SK-N-SH treated with all-trans-retinoic acid at 6 μM for 48 hours (cell line): ENCODE results near the gene GLRA1.

Source experiments
- POU6F1 ChIP-seq: fragments of 250-450 bp; sonication (Bioruptor Pico); IDR thresholded peaks from 2 replicates; pipeline ENCODE4 v1.8.0; 2021; ENCODE audit warnings: low read depth, mild to moderate bottlenecking, moderate library complexity, borderline replicate concordance
- PPARA ChIP-seq: fragments of 250-450 bp; sonication (Bioruptor Pico); IDR thresholded peaks from 2 replicates; pipeline ENCODE4 v1.5.0; 2020; ENCODE audit warnings: mild to moderate bottlenecking, borderline replicate concordance
- RARB ChIP-seq: fragments of 250-450 bp; sonication (Bioruptor Pico); IDR thresholded peaks from 2 replicates; pipeline ENCODE4 v1.8.0; 2021; ENCODE audit warnings: mild to moderate bottlenecking, moderate library complexity
- TSHZ2 ChIP-seq: fragments of 250-450 bp; sonication (Bioruptor Pico); IDR thresholded peaks from 2 replicates; pipeline ENCODE4 v1.5.0; 2020; ENCODE audit warnings: mild to moderate bottlenecking, moderate library complexity
- ZFP3 ChIP-seq: fragments of 250-450 bp; sonication (Bioruptor Pico); IDR thresholded peaks from 2 replicates; pipeline ENCODE4 v1.5.0; 2020; ENCODE audit warnings: mild to moderate bottlenecking, moderate library complexity
- TF ChIP-seq, protein P1 (sequence below): fragments of 250-450 bp; sonication (Bioruptor Pico); IDR thresholded peaks from 2 replicates; pipeline ENCODE4 v1.8.0; 2020; ENCODE audit warnings: mild to moderate bottlenecking, moderate library complexity, borderline replicate concordance

DNA sequence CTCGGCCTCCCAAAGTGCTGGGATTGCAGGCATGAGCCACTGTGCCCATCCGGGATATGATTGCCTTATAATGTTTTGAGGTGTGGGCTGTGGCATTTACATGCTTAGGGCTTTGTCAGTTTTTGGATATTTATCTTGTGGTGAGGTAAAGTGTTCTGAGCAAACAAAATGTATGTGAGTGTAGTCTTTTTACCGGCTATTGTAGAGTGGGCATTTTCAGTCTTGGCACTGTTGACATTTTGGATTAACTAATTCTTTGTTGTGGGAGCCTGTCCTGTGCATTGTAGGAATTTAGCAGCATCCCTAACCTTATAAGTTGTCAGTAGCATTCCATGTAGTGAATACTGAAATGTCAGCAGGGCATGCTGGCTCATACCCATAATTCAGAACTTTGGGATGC, 131.3 kb downstream of the GLRA1 start:
- TF ChIP-seq, protein P1, sequence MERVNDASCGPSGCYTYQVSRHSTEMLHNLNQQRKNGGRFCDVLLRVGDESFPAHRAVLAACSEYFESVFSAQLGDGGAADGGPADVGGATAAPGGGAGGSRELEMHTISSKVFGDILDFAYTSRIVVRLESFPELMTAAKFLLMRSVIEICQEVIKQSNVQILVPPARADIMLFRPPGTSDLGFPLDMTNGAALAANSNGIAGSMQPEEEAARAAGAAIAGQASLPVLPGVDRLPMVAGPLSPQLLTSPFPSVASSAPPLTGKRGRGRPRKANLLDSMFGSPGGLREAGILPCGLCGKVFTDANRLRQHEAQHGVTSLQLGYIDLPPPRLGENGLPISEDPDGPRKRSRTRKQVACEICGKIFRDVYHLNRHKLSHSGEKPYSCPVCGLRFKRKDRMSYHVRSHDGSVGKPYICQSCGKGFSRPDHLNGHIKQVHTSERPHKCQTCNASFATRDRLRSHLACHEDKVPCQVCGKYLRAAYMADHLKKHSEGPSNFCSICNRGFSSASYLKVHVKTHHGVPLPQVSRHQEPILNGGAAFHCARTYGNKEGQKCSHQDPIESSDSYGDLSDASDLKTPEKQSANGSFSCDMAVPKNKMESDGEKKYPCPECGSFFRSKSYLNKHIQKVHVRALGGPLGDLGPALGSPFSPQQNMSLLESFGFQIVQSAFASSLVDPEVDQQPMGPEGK (CRISPR knock-in tag), result no peak
- no peak for TF ChIP-seq TSHZ2 (CRISPR knock-in tag)
- TF ChIP-seq ZFP3 (CRISPR knock-in tag), result no peak
- no peak for TF ChIP-seq PPARA (CRISPR knock-in tag)
- no peak for TF ChIP-seq POU6F1 (CRISPR knock-in tag)
- TF ChIP-seq RARB, result no peak
